PFSK-1 (cell line): ENCODE measurements around the gene HSFX1.

Experiments used
- FOXP2 ChIP-seq: optimal IDR thresholded peaks from 2 replicates; pipeline ENCODE3; 2011; ENCODE audit warnings: borderline replicate concordance, control low read depth, inconsistent platforms; ENCODE audit not compliant: insufficient read depth; ENCODE audit errors: extremely low read length, extremely low read depth
- POLR2AphosphoS5 ChIP-seq: IDR thresholded peaks from 2 replicates; pipeline ENCODE4 v1.6.1; 2012; ENCODE audit warnings: low read depth, mild to moderate bottlenecking, control low read depth, low read length, moderate library complexity
- SIN3A ChIP-seq: IDR thresholded peaks from 2 replicates; pipeline ENCODE4 v1.6.1; 2012; ENCODE audit warnings: mild to moderate bottlenecking, low read length, moderate library complexity, borderline replicate concordance; ENCODE audit not compliant: insufficient read depth
- TAF1 ChIP-seq: IDR thresholded peaks from 2 replicates; pipeline ENCODE4 v1.6.1; 2012; ENCODE audit warnings: low read length, control low read depth, borderline replicate concordance; ENCODE audit not compliant: insufficient read depth
- TF ChIP-seq, protein P1 (sequence below), 2 experiments: IDR thresholded peaks; 2 replicates each; pipeline versions ENCODE4 v1.6.1 to v1.8.0; 2011 to 2012; ENCODE audit warnings: low read depth in 2 of 2, low read length in 2 of 2, control low read depth in 1 of 2, inconsistent platforms in 1 of 2, mild to moderate bottlenecking in 1 of 2, moderate library complexity in 1 of 2; ENCODE audit not compliant: insufficient read depth in 1 of 2

DNA sequence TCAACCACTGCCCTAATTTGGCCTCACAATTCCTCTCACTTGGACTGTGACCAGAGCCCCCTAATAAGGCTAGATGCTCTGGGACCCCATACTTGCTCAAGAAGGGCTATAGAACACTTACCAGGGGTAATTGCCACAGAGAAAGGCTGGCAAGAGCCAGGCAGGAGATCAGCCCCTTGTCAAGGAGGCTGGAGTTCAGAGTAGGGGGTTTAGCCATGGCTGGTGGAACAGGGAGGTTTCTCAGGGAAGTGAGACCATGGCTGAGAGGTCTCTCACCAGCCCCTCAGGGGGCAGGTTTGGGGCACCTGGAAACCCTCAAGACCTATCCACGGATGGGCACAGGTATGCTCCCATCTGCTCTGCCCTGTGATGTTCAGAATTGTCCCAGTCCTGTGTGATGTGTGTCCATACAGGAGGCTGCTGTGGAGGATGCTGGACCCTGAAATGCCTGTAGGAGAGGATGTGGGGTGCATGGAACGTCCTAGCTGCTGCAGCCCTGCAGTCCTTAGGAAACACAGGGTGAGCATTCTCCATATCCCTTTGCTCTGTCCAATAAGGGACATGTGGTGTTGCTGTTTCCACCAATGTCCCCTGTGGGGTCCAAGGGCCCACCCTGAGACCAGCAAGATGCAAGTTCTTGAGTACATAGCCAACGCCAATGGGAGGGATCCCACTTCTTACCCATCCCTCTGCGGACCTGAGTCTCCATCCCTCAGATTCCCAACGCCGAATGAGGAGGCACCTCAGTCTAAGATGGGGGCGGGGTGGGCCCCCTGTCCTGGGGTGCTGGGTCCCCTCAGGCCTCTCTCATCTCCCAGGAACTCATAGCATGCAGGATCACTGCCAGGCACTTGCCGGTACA, 16.4 kb upstream of the HSFX1 start:
- TF ChIP-seq, protein P1, sequence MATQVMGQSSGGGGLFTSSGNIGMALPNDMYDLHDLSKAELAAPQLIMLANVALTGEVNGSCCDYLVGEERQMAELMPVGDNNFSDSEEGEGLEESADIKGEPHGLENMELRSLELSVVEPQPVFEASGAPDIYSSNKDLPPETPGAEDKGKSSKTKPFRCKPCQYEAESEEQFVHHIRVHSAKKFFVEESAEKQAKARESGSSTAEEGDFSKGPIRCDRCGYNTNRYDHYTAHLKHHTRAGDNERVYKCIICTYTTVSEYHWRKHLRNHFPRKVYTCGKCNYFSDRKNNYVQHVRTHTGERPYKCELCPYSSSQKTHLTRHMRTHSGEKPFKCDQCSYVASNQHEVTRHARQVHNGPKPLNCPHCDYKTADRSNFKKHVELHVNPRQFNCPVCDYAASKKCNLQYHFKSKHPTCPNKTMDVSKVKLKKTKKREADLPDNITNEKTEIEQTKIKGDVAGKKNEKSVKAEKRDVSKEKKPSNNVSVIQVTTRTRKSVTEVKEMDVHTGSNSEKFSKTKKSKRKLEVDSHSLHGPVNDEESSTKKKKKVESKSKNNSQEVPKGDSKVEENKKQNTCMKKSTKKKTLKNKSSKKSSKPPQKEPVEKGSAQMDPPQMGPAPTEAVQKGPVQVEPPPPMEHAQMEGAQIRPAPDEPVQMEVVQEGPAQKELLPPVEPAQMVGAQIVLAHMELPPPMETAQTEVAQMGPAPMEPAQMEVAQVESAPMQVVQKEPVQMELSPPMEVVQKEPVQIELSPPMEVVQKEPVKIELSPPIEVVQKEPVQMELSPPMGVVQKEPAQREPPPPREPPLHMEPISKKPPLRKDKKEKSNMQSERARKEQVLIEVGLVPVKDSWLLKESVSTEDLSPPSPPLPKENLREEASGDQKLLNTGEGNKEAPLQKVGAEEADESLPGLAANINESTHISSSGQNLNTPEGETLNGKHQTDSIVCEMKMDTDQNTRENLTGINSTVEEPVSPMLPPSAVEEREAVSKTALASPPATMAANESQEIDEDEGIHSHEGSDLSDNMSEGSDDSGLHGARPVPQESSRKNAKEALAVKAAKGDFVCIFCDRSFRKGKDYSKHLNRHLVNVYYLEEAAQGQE (IDR thresholded peaks at IDR 0.05; ENCODE audit: insufficient read depth in 1 of 2, low read depth in 2 of 2, low read length in 2 of 2), result no peak
- no peak for TF ChIP-seq POLR2AphosphoS5
- no peak for TF ChIP-seq TAF1
- TF ChIP-seq SIN3A, result no peak
- no peak for TF ChIP-seq FOXP2
